ENCODE results near the gene QSOX1.
A peak's percentile ranks its signal among the peaks of the same experiment; 100 is the strongest.

QSOX1 gene

DNA sequence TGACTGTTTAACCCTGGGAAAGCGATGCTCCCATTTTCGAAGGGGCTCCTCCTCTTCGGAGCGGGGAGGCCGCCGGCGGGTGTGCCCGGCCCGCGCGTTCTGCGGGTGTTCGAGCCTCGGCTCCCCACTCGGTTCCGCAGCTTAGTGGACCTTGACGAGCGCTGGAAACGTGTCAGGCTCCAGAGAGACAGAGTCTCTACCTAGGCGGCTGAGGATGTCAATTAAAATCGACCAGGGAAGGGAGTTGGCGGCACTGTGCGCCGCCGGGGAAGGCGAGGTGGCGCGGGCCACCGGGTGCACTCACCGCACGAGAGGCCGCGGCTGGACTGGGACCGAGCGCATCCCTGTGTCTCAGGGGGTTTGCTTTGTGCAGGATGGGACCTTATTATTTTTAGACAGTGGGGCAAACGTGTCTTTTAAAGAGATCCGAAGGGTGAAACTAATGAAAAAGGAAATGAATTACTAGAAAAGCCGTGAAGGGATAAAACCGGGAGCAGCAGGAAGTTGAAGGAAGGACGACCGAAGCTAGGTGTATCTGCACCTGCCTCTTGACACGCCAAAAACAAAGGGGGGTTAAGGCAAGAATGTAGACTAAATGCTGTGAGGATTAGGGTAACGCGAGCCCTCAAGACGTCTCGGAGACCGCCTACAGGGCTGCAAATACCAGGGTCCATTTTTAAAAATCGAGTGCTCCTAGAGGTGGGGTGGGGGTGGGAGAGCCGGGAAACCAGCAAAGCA, 81.0 kb downstream of the QSOX1 start:
- Mint-ChIP-seq H3K36me3 (no peaks in the 10 kb centered on the region), H3K27me3 (peaks cover 95% of the 10 kb centered on the region), H3K9me3 (no peaks in the 10 kb centered on the region), H3K4me3 (no peak overlapping the region), H3K4me1 (peaks cover 48% of the 10 kb centered on the region), H3K27ac (no peak overlapping the region)
- no peak for ATAC-seq

DNA sequence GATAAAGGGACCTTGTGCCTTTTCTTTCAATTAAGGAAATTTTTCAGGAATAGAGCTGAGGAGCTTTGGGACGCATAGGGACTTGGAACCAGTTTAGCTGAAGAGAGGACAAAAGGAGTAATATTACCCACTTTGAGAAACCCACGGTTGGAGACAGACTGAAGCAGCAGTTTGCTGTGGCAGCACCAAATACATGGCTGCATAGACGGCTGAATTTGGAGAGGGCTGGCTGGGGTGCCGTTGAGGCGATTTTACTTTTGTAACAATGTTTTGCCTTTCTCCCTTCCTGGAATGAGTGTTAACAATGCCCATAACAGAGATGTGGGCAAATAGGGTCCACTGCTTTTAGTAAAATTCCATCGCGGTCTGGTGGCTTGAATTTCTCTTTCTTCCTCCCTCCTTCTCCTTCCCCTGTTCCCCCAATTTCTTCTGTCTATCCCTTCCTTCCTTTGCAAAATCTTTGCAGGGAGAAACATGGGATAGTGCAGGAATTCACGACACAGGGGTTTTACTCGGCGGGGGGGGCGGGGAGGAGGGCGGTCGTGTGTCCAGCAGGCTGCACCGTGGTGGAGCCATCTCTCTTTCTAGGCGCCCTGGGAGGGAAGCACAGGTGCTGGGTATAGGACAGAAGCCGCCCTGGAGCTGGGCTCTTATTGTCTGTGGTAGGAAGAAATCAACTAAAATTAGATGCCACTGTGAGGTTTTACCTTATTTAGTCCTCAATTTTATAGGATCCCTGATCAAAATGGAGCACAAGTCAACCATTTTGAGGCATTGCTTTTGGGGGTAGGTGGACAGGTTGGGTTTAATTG, 82.2 kb downstream of the QSOX1 start:
- no peaks in the 10 kb centered on the region for H3K9me3 Mint-ChIP-seq
- no peak overlapping the region for H3K27ac Mint-ChIP-seq
- H3K27me3 Mint-ChIP-seq, result peaks cover 100% of the 10 kb centered on the region
- peaks cover 35% of the 10 kb centered on the region for H3K4me1 Mint-ChIP-seq
- ATAC-seq, result no peak
- no peak overlapping the region for H3K4me3 Mint-ChIP-seq
- H3K36me3 Mint-ChIP-seq, result no peaks in the 10 kb centered on the region

- Mint-ChIP-seq H3K27ac (no peak overlapping the region), H3K9me3 (no peaks in the 10 kb centered on the region), H3K4me1 (peaks cover 32% of the 10 kb centered on the region), H3K27me3 (peaks cover 100% of the 10 kb centered on the region), H3K36me3 (no peaks in the 10 kb centered on the region), H3K4me3 (no peak overlapping the region)
- ATAC-seq, result no peak
Measured at GRCh38 chr1:180237869-180238476, 83.3 kb downstream of the QSOX1 start.

GRCh38 chr1:180238675-180239074, 84.0 kb downstream of the QSOX1 start:
- H3K9me3 Mint-ChIP-seq, result no peaks in the 10 kb centered on the region
- H3K27me3 Mint-ChIP-seq, result peaks cover 97% of the 10 kb centered on the region
- H3K4me3 Mint-ChIP-seq, result no peak overlapping the region
- H3K27ac Mint-ChIP-seq, result no peak overlapping the region
- H3K4me1 Mint-ChIP-seq, result peaks cover 25% of the 10 kb centered on the region
- no peak for ATAC-seq
- H3K36me3 Mint-ChIP-seq, result no peaks in the 10 kb centered on the region

- H3K27me3 Mint-ChIP-seq, result peaks cover 90% of the 10 kb centered on the region
Measured at GRCh38 chr1:180239145-180240096, 84.8 kb downstream of the QSOX1 start.

GRCh38 chr1:180241716-180242544, 87.3 kb downstream of the QSOX1 start:
- no peak overlapping the region for H3K27ac Mint-ChIP-seq
- H3K4me3 Mint-ChIP-seq, result no peak overlapping the region
- H3K27me3 Mint-ChIP-seq, result peaks cover 88% of the 10 kb centered on the region
- no peaks in the 10 kb centered on the region for H3K9me3 Mint-ChIP-seq
- H3K4me1 Mint-ChIP-seq, result no peaks in the 10 kb centered on the region
- ATAC-seq, result no peak
- no peaks in the 10 kb centered on the region for H3K36me3 Mint-ChIP-seq

More at GRCh38 chr1:180239145-180240096, 84.8 kb downstream of the QSOX1 start:
- H3K9me3 Mint-ChIP-seq, result no peaks in the 10 kb centered on the region
- no peak for ATAC-seq
- H3K4me1 Mint-ChIP-seq, result peaks cover 19% of the 10 kb centered on the region
- no peak overlapping the region for H3K27ac Mint-ChIP-seq
- H3K4me3 Mint-ChIP-seq, result no peak overlapping the region
- H3K36me3 Mint-ChIP-seq, result no peaks in the 10 kb centered on the region

DNA sequence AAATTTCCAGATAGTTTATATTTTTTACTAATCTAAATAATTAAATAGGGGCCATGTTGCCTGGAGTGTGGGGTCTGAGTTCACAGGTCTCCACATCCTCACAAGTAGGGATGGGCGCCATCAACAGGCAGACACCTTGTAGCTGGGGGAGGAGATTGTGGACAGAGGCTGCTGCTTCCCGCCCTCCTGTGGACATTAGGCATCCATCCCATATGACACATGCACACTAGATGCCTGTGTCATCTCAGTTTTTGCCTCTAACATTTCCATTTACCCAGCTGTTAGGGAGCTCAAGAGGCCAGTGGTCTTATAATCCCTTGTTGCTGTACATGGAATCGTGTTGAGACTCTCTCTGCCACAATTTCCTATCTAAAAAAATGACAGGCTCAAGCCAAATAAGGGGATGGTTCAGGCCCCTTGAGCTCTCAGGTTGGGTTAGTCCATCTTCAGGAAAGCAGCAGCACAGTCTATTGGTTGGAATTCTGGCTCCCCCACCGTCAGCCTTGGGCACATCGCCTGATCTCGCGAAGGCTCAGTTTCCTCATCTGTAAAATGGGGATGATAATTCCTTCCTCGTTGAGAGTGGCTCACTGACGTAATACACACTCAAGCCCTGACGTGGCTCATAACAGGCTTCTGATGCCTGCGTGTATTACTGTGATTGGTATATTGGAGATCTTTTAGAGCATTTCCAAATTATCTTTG, 89.0 kb downstream of the QSOX1 start:
- Mint-ChIP-seq H3K27ac (no peak overlapping the region), H3K4me1 (no peaks in the 10 kb centered on the region), H3K9me3 (no peaks in the 10 kb centered on the region), H3K4me3 (no peak overlapping the region), H3K36me3 (no peaks in the 10 kb centered on the region), H3K27me3 (peaks cover 72% of the 10 kb centered on the region)
- ATAC-seq, result no peak

- H3K4me3 Mint-ChIP-seq, result no peak overlapping the region
- ATAC-seq, result no peak
- H3K36me3 Mint-ChIP-seq, result no peaks in the 10 kb centered on the region
- H3K27me3 Mint-ChIP-seq, result peaks cover 69% of the 10 kb centered on the region
- H3K9me3 Mint-ChIP-seq, result no peaks in the 10 kb centered on the region
- H3K27ac Mint-ChIP-seq, result no peak overlapping the region
- no peaks in the 10 kb centered on the region for H3K4me1 Mint-ChIP-seq
Measured at GRCh38 chr1:180244840-180245239, 90.2 kb downstream of the QSOX1 start.

GRCh38 chr1:180246579-180246978, 91.9 kb downstream of the QSOX1 start:
- Mint-ChIP-seq H3K27ac (no peak overlapping the region), H3K27me3 (peaks cover 69% of the 10 kb centered on the region), H3K9me3 (no peaks in the 10 kb centered on the region)

DNA sequence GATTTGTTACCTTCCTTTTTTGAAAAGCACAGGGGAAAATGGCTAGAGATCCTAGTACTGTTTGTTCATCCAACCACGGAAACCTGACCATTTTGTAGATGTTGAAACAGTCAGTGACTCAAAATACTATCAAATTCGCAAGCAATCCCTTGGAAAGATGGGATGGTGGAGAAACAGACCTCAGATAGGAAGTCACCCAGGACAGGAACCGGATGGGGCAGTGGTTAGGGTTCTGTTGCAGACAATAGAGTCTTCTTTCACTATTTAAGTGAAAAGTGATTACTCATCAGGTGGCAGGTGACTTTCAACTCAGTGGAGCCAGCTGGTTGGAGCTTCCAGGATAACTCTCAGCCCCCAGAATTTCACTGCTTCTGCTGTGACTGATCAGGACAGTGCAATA, 92.4 kb downstream of the QSOX1 start:
- no peak overlapping the region for H3K4me3 Mint-ChIP-seq
- H3K4me1 Mint-ChIP-seq, result no peaks in the 10 kb centered on the region
- no peak for ATAC-seq
- H3K36me3 Mint-ChIP-seq, result no peaks in the 10 kb centered on the region
- no peak overlapping the region for H3K27ac Mint-ChIP-seq
- peaks cover 69% of the 10 kb centered on the region for H3K27me3 Mint-ChIP-seq
- no peaks in the 10 kb centered on the region for H3K9me3 Mint-ChIP-seq

More at GRCh38 chr1:180246579-180246978, 91.9 kb downstream of the QSOX1 start:
- ATAC-seq, result no peak
- Mint-ChIP-seq H3K4me1 (no peaks in the 10 kb centered on the region), H3K4me3 (no peak overlapping the region), H3K36me3 (no peaks in the 10 kb centered on the region)

DNA sequence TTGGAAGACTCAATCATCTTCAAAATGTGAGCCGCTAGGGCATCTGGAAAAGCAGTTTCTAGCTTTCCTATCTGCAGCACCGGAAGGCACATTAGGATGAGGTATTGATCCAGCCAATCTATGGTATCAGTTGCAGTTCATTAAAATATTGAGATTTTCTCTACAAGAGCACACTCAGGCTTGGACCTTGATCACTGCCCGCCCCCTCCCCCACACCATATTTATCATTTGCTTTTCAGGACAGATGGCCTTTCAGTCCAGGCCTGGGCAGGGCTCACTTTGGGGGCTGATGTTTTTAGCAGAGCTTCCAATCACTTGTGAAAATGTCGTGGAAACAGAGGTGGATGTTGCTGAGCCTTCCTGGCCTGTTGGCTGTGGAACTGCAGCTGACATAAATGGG, 92.9 kb downstream of the QSOX1 start:
- no peaks in the 10 kb centered on the region for H3K4me1 Mint-ChIP-seq
- H3K27ac Mint-ChIP-seq, result no peak overlapping the region
- no peak overlapping the region for H3K4me3 Mint-ChIP-seq
- no peaks in the 10 kb centered on the region for H3K36me3 Mint-ChIP-seq
- H3K27me3 Mint-ChIP-seq, result peaks cover 69% of the 10 kb centered on the region
- H3K9me3 Mint-ChIP-seq, result no peaks in the 10 kb centered on the region
- no peak for ATAC-seq

DNA sequence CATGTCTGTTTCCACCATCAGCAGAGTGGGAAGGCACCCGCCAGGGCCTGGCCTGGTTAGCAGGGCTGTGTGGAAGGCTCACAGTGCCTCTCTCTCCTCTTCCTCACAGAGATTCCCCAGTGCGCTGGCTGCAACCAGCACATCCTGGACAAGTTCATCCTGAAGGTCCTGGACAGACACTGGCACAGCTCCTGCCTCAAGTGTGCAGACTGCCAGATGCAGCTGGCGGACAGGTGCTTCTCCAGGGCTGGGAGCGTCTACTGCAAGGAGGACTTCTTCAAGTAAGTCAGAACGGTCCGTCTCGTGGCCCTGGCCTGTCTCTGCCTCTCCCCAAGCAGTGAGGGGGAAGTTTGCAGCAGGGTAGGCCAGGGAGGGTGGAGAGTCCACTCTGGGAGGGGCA, 93.5 kb downstream of the QSOX1 start:
- ATAC-seq, result peak; percentile 10
- Mint-ChIP-seq H3K4me1 (no peaks in the 10 kb centered on the region), H3K9me3 (no peaks in the 10 kb centered on the region), H3K27me3 (peaks cover 69% of the 10 kb centered on the region), H3K36me3 (no peaks in the 10 kb centered on the region), H3K27ac (no peak overlapping the region), H3K4me3 (no peak overlapping the region)

- Mint-ChIP-seq H3K4me3 (no peak overlapping the region), H3K36me3 (no peaks in the 10 kb centered on the region), H3K27me3 (peaks cover 73% of the 10 kb centered on the region), H3K27ac (no peak overlapping the region), H3K4me1 (no peaks in the 10 kb centered on the region), H3K9me3 (no peaks in the 10 kb centered on the region)
- ATAC-seq, result no peak
Measured at GRCh38 chr1:180248731-180249681, 94.3 kb downstream of the QSOX1 start.

Measured in stimulated activated memory B cell treated with anti-CD40 and anti-IgM and Interleukin-4, amounts not matched to agents 10 μg/mL and 1 μg/mL and 100 μg/mL, for 72 hours (primary cell).